Measurements from ENCODE around the gene PIWIL4.

Gene PIWIL4

DNA sequence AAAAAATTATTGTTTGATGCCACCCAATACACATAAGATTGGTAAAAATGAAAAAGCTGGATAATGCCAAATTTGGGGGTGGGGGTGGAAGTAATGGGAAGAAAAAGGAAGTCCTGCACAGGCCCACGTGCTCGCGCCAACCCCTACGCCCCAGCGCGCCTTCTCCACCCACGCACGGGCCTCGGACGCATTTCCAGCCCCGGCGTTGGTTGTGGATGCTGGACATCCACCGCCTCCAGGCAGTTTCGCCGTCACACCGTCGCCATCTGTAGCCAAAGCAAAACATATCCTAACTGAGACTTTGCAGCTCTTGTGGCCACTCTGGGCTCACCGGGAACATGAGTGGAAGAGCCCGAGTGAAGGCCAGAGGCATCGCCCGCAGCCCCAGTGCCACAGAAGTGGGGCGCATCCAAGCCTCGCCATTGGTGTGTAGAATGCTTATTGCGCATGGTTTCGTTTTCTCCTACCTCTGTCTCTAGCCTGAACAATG is at the start of gene PIWIL4:
Gene PIWIL4 (plus strand): TSS at position 188 of the 490 bp plus-strand sequence. CDS start 151 bp downstream, at position 339.
- no peak for DNase-seq

DNA sequence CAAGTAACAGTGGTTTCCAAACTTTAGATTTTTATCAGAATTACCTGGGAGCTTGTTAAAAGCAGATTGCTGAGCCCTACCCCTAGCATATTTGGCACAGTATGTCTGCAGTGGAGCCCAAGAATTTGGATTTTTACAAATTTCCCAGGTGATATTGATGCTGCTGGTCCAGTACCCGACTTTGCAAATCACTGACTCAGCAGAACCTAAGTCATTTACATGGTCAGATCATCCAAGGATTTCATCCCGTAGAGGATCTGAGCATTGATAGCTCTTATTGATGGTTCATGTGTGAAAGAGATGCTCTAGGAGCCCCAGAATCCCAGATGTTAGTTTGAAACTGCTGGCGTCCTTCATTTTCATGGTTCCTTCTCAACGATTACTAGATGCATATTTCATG is 48.9 kb upstream of the PIWIL4 start:
- no peak for DNase-seq

DNA sequence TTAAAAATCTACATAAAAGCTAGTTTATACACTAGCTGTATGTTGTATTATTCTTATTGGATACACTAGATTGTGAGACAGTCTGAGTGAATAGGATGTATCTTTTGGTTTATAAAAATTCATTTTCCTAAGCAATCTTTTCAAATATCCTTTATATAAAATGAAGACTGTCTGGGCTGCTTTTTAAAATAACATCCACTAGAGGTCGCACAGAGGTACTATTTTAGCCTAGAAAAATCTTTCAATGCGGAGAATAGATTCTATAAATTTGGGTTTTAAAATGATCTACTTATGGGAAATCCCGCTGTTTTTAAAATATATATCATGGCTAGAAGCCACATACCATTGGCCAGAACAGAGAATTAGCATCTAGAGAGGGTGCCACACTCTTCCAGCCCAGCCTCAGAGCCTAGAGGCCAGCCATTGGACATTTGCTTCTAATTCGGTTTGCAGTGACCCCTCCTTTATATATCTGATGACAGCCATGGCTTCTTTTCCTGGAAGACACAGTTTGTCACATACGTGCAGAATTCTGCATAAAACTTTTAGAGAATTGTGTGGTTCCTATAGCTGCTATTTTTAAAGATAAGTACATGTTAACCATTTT is 47.6 kb upstream of the PIWIL4 start:
- no peak for DNase-seq

DNA sequence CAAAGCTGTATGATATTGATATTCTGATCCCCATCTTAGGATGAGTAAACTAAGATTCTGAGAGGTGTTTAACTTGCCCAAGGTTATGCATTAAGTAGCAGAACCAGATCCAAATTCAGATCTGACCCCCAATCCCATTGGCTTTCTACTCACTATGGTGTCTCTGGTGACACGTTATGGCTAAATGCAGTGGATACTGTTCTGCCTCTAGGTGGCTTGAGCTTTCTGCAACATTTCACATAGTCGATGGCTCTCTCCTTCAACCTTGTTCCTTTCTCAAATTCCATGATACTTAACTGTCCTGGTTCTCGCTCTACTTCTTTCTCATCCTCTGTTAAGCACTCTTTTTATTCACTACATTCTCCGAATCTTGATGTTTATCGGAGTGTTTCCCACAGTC is 45.5 kb upstream of the PIWIL4 start:
- no peak for DNase-seq

DNA sequence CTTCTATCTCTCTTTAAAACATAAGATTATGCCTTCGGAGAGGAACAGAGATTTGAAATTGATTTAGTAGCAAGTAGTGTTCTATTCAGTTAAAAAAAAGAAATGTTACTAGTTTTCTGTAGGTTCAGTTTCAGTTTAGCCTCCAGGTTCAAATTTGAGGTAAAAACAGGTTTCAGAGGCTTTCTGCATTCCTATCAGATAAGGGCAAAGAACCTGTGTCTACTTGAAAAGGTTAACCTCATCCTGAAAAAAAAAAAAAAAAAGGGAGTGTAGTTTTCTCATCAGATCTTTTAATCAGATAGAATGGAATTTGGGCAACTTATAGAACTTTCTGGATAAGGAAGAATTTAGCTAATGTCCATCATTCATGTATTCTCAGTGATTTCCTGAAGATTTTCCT is 42.8 kb upstream of the PIWIL4 start:
- no peak for DNase-seq

GRCh38 chr11:94525546-94526324 is 41.4 kb upstream of the PIWIL4 start:
- DNase-seq = no peak

DNA sequence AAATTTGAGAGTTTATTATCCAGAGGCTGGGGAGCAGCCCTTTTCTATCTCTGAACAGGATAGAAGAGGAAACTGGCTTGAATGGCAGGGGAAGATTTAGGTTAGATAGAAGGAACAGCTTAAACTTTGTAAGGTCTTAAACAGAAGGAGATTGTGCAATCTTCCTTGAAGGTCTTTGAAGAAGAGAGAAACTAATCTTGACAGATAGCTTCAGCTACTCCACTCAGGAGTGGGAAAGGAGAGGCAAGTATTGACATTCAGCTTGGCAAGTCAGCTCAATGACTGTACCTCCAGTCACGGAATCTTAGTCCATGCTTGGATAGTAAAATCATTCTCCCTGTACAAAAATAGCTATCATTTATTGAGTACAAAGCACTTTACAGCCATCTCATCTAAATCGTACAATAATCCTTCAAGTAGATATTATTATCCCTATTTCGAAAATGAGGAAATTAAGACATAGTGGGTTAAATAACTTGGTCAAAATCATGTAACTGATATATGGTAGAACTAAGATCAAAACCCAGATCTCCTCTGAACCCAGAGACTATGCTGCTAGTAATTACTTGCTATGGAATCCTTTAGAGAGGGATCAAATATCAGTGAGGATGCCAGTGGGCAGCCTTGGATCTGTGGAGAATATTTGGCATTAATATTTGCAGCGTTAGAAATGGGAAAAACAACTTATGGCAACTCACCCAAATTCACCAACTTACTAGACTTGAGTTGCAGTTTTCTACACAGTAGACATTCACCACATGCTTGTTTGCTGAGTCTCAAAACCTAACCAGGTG is 40.3 kb upstream of the PIWIL4 start:
- DNase-seq = no peak

- no peak for DNase-seq
Measured at GRCh38 chr11:94528551-94528950, 38.6 kb upstream of the PIWIL4 start.

GRCh38 chr11:94532211-94532610 is 35.0 kb upstream of the PIWIL4 start:
- DNase-seq = no peak

DNA sequence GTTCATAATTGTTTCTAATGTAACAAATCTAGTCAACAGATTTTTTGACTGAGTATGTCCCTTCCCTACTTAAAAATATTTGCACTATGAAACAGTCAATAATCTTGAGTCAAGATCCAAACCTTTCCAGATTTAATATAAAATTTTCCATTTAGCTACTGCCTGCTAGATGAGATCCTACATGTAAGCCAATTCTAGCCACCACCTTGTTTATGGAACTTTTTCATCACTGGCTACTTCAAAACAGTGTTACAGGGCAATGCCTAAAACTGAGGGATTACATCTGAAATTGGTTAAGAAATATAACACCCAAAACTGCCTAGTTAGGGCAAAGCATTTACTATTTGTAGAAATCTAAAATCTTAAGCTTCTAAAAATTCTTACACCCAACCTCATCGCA is 34.0 kb upstream of the PIWIL4 start:
- DNase-seq = no peak

DNA sequence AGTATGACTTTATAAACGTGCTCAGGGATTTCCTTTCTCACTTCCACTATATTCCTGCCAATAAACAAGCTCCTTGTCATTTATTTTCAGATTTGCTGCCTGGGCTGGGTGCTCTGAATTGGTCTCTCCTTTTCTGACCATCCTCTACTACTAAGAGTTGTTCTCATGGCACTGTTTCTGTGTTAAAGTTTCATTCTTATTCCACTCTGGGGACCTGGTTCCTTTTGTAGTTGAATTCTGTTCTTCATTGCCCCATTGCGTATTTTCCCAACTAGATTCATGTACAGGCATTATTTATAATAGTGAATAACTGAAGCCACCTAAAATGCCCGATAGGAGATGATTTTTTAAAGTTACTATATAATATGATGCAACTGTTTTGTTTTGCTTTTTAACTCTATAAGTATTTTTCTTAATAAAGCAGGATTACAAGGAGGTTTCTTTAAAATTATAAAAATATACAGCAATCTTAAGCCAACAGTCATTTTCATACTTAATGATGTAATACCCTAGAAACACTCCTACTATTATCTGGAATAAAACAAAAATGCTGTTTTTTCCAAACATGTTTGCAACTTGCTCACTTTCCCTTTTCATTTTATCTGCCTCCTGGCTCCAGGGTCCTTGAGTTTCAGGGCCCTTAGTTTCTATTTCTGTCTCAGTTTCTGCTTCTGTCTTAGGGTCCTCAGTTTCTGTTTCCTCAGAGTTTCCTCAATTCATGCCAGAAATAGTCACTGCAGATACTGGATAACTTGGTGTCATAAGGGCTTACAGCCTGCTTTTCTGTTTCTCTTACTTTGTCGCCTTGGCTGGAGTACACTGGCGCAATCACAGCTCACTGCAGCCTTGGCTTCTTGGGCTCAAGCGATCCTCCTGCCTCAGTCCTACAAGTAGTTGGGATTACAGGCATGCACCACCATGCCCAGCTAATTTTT is 33.2 kb upstream of the PIWIL4 start:
- no peak for DNase-seq

DNA sequence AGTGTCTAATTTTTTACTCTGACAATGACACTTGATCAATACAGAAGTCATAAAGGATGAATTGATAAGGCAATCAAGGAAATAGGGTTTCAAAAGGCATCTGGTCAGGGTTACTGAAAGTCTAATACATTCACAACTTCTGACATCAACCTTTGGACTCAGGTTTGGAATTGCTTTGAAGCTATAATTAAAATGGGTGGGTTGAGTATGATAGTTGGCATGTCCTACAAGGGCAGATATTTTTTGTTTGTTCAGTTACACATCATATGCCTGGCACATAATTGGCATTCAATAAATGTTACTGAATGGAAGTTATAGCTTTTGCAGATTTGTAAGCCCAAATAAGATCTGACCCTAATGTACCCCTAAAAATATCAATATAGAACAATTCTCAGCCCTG is 30.8 kb upstream of the PIWIL4 start:
- DNase-seq = no peak

- DNase-seq = no peak
Measured at GRCh38 chr11:94537031-94537600, 30.1 kb upstream of the PIWIL4 start.

DNA sequence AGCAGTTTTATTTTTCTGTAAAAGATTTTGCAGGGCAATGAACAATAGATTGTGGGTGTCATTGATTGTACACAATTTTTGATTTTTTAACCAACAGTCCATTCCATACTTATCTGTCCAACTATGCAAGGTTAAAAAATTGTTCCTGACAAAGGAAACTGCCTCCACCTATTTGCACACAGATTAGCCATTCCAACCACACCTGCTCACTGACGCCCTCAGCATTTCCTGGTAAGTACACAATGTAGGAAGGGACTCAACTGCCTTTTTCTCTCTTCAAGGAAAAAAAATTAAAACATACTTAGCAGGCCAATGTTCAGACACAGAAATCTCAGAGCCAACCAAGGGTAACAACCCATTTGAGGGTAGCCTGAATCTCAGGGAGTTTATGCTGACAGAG is 27.7 kb upstream of the PIWIL4 start:
- no peak for DNase-seq

GRCh38 chr11:94543695-94544645 is 23.2 kb upstream of the PIWIL4 start, which contains the start of gene FUT4:
Gene FUT4 (plus strand): TSS chr11:94543921. CDS start chr11:94544134, 213 bp downstream.
- no peak for DNase-seq

DNA sequence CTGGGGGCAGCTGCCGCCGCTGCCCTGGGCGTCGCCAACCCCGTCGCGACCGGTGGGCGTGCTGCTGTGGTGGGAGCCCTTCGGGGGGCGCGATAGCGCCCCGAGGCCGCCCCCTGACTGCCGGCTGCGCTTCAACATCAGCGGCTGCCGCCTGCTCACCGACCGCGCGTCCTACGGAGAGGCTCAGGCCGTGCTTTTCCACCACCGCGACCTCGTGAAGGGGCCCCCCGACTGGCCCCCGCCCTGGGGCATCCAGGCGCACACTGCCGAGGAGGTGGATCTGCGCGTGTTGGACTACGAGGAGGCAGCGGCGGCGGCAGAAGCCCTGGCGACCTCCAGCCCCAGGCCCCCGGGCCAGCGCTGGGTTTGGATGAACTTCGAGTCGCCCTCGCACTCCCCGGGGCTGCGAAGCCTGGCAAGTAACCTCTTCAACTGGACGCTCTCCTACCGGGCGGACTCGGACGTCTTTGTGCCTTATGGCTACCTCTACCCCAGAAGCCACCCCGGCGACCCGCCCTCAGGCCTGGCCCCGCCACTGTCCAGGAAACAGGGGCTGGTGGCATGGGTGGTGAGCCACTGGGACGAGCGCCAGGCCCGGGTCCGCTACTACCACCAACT is 22.4 kb upstream of the PIWIL4 start:
- no peak for DNase-seq

DNA sequence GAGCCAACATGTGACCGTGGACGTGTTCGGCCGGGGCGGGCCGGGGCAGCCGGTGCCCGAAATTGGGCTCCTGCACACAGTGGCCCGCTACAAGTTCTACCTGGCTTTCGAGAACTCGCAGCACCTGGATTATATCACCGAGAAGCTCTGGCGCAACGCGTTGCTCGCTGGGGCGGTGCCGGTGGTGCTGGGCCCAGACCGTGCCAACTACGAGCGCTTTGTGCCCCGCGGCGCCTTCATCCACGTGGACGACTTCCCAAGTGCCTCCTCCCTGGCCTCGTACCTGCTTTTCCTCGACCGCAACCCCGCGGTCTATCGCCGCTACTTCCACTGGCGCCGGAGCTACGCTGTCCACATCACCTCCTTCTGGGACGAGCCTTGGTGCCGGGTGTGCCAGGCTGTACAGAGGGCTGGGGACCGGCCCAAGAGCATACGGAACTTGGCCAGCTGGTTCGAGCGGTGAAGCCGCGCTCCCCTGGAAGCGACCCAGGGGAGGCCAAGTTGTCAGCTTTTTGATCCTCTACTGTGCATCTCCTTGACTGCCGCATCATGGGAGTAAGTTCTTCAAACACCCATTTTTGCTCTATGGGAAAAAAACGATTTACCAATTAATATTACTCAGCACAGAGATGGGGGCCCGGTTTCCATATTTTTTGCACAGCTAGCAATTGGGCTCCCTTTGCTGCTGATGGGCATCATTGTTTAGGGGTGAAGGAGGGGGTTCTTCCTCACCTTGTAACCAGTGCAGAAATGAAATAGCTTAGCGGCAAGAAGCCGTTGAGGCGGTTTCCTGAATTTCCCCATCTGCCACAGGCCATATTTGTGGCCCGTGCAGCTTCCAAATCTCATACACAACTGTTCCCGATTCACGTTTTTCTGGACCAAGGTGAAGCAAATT is 21.7 kb upstream of the PIWIL4 start:
- no peak for DNase-seq

- DNase-seq = no peak
Measured at GRCh38 chr11:94546162-94546470, 21.1 kb upstream of the PIWIL4 start.

GRCh38 chr11:94546886-94547285 is 20.3 kb upstream of the PIWIL4 start:
- no peak for DNase-seq

DNA sequence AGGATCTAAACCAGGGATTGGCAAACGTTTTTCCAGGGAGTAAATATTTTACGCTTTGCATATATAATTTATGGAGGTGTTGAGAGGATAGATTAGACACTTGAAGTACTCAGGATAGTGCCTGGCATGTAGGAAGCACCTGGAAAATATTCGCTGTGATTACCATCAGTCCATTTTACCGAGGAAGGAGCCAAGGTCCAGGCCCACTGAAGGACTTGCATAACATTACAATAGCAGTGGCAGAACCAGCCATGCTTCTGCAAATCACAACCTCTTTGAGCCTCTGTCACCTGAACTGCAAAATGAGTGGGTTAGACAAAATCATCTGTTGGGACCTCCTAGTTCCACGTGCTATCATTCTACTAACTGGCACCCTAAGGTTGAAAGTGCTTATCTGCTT is 18.0 kb upstream of the PIWIL4 start:
- no peak for DNase-seq
